HFF-Myc (cell line): ENCODE data around the gene ACER3.

ENCODE experiments used
- DNase-seq: peaks from one replicate; pipeline ENCODE4 v3.0.0-alpha.2; 2011; ENCODE audit warnings: low read depth; ENCODE audit errors: extremely low read depth
- H3K4me3 ChIP-seq: replicated peaks from 2 replicates; pipeline ENCODE4 v1.5.1; 2011; ENCODE audit warnings: low read depth, mild to moderate bottlenecking, control low read depth, low read length
- TF ChIP-seq, protein P1 (sequence below): IDR thresholded peaks from 2 replicates; pipeline ENCODE4 v1.5.1; 2012; ENCODE audit warnings: mild to moderate bottlenecking, low read depth, low read length, control low read depth; ENCODE audit errors: missing control alignments

ACER3 gene

GRCh38 chr11:77036398-77036797 lies 175.7 kb downstream of the ACER3 start:
- DNase-seq = no peak
- H3K4me3 ChIP-seq = no peak overlapping the region
- TF ChIP-seq, protein P1, sequence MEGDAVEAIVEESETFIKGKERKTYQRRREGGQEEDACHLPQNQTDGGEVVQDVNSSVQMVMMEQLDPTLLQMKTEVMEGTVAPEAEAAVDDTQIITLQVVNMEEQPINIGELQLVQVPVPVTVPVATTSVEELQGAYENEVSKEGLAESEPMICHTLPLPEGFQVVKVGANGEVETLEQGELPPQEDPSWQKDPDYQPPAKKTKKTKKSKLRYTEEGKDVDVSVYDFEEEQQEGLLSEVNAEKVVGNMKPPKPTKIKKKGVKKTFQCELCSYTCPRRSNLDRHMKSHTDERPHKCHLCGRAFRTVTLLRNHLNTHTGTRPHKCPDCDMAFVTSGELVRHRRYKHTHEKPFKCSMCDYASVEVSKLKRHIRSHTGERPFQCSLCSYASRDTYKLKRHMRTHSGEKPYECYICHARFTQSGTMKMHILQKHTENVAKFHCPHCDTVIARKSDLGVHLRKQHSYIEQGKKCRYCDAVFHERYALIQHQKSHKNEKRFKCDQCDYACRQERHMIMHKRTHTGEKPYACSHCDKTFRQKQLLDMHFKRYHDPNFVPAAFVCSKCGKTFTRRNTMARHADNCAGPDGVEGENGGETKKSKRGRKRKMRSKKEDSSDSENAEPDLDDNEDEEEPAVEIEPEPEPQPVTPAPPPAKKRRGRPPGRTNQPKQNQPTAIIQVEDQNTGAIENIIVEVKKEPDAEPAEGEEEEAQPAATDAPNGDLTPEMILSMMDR = no peak

DNA sequence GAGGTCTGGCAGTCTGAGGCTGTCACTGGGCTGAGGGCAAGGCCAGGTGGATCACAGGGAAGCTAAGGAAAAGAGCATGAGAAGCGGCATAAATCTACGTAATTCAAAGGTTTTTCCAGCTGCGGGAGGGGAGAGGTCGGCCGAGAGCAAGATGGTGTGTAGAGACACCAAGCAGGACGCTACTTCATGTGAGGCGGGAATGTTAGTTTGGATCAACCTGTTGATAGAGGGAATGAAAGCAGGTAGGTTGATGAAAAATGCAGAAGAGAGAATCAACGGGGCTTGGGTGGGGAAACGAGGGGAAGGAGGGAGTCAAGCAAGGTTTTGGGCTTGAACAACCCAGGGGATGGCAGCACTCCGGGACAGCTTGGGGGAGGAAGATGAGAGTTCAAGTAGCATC lies 176.3 kb downstream of the ACER3 start:
- no peak for DNase-seq
- no peak overlapping the region for H3K4me3 ChIP-seq
- TF ChIP-seq, protein P1 = no peak

DNA sequence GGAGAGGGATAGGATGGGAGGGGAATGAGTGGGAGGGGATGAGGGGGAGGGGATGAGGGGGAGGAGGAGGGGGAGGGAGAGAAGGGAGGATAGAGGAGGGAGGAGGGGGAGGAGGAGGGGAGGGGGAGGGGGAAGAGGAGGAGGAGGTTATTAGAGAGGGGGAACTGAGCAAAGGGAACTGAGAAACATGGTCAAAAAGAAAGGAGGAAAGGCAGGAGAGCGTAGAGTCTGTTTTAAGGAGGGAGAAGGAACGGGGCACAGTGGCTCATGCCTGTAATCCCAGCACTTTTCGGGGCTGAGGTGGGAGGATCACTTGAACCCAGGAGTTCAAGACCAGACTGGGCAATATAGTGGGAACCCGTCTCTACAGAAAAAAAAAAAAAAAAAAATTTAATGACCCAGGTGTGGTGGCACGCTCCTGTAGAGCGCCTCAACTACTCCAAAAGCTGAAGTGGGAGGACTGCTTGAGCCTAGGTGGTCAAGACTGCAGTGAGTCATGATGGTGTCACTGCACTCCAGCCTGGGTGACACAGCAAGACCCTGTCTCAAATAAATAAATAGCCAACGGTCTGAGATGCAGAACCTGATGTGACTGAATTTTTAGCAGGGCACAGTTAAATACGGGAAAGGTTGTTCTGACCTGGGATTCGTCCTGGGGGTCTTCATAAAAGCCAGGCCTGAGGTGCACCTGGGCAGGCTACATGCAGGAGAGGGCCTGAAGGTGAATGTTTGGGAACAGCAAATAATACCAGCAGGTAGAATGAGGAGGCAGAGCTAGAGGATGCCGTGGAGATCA lies 177.5 kb downstream of the ACER3 start:
- no peak for DNase-seq
- TF ChIP-seq, protein P1 = no peak
- H3K4me3 ChIP-seq = no peak overlapping the region

GRCh38 chr11:77038825-77039326 lies 178.2 kb downstream of the ACER3 start:
- TF ChIP-seq, protein P1 = no peak
- no peak for DNase-seq
- no peak overlapping the region for H3K4me3 ChIP-seq

DNA sequence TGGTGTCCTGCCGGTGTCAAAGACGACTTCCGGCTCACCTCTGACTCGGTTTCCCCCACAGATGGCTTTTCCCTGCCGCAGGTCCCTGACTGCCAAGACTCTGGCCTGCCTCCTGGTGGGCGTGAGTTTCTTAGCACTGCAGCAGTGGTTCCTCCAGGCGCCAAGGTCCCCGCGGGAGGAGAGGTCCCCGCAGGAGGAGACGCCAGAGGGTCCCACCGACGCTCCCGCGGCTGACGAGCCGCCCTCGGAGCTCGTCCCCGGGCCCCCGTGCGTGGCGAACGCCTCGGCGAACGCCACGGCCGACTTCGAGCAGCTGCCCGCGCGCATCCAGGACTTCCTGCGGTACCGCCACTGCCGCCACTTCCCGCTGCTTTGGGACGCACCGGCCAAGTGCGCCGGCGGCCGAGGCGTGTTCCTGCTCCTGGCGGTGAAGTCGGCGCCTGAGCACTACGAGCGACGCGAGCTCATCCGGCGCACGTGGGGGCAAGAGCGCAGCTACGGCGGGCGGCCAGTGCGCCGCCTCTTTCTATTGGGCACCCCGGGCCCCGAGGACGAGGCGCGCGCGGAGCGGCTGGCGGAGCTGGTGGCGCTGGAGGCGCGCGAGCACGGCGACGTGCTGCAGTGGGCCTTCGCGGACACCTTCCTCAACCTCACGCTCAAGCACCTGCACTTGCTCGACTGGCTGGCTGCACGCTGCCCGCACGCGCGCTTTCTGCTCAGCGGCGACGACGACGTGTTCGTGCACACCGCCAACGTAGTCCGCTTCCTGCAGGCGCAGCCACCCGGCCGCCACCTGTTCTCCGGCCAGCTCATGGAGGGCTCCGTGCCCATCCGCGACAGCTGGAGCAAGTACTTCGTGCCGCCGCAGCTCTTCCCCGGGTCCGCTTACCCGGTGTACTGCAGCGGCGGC lies 179.0 kb downstream of the ACER3 start:
- TF ChIP-seq, protein P1 = peak; percentile 50
- peak overlapping the region; percentile 23 for H3K4me3 ChIP-seq
- no peak for DNase-seq

- DNase-seq = no peak
- H3K4me3 ChIP-seq = no peak overlapping the region
- TF ChIP-seq, protein P1 = no peak
Measured at GRCh38 chr11:77040401-77040777, 179.7 kb downstream of the ACER3 start.
